Measurements from ENCODE around the gene ESPN. TPM values are rescaled to one million over a fixed set of nuclear protein-coding genes. Genes with fewer than 3 reads are reported as not detected.
A peak's percentile ranks its signal among the peaks of the same experiment; 100 is the strongest.

ESPN gene
- total and polyA plus RNA-seq, 2 of the 8 experiments (the other 6 are each of a cell fraction or from before 2014, with no cell fraction given): 5.2 to 16.3 TPM

DNA sequence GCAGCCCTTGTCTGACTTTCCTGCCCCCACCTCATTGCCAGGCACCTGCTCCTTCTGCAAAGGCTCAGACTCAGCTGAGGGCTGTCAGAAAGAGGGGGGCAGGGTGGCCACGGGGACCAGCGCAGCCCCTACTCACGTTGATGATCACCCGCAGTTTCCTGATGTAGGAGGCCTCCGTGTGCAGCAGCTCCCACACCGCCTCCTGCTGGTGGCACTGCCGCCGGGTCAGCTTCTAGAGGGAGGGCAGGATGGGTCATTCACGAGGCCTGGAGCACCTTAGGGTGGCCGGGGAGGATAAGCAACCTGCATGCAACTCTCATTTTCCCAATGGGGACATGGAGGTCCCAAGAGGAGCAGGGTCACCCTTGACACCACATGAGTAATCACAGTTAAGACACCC lies 47.8 kb downstream of the ESPN start:
- H3K27ac ChIP-seq (ENCODE audit: low read depth, low read length): no peak overlapping the region
- H3K18ac ChIP-seq (ENCODE audit: extremely low read depth, low read length): no peak overlapping the region
- H3K14ac ChIP-seq (ENCODE audit: insufficient read length): no peak overlapping the region
- H3K4me2 ChIP-seq (ENCODE audit: insufficient read depth in 1 of 2, low read depth in 2 of 2, low read length in 2 of 2): no peak overlapping the region
- H3K23ac ChIP-seq (ENCODE audit: insufficient read length): no peak overlapping the region
- H4K20me1 ChIP-seq (replicated peaks in 1 of 2; ENCODE audit: control insufficient read depth in 1 of 2, insufficient read depth in 2 of 2, low read length in 2 of 2): peaks cover 5 to 12% of the 10 kb centered on the region in 2 experiments
- no peak overlapping the region for H2BK15ac ChIP-seq (ENCODE audit: low read length)
- CTCF ChIA-PET (ENCODE audit: partially characterized antibody): interaction anchor here (0.6 to 6.1 kb wide), 29 partner anchors 8 to 415 kb away, joined by 3 to 79 read pairs (median 4); partner anchors contain the start of gene PLEKHG5
- no peak overlapping the region for H2BK120ac ChIP-seq (replicated peaks; ENCODE audit: low read depth, low read length)
- DNase-seq (ENCODE audit: low read depth in 1 of 2, low spot score in 2 of 2) (peak in 1 of 2 experiments; percentile 74), FAIRE-seq (no peak)
- no peaks in the 10 kb centered on the region; a peak in 1 of 7 replicates for H3K27me3 ChIP-seq (replicated peaks in 1 of 4; ENCODE audit: control insufficient read depth in 3 of 4, extremely low read depth in 1 of 4, insufficient read depth in 3 of 4, low read length in 3 of 4)
- WGBS, 2 experiments (ENCODE audit: extremely low coverage in 1 of 2, insufficient coverage in 1 of 2, insufficient read length in 1 of 2, insufficient replicate concordance in 2 of 2, low coverage in 1 of 2, low lambda C conversion rate in 2 of 2, missing lambda C conversion rate in 1 of 2): 79% methylated on average over 10 of the region's 10 CpGs; no CpG with 5 or more reads in 1 of the 2 experiments
- no peak overlapping the region for H2AFZ ChIP-seq (ENCODE audit: low read length)
- no peaks in the 10 kb centered on the region for H3K23me2 ChIP-seq (ENCODE audit: low read depth, low read length)
- H3K79me1 ChIP-seq (ENCODE audit: low read depth, low read length): no peaks in the 10 kb centered on the region
- H2BK12ac ChIP-seq (ENCODE audit: low read depth, low read length): no peak overlapping the region
- no peak overlapping the region for H2AK5ac ChIP-seq (ENCODE audit: low read depth, low read length)
- no peak overlapping the region for H3K4ac ChIP-seq (replicated peaks; ENCODE audit: insufficient read length, low read depth, low read length)
- H3K9ac ChIP-seq (replicated peaks in 1 of 4; ENCODE audit: extremely low read depth in 1 of 4, low read depth in 3 of 4, low read length in 3 of 4): no peak overlapping the region
- no peak overlapping the region for H4K8ac ChIP-seq (ENCODE audit: extremely low read depth, insufficient read depth, low read length)
- no peak overlapping the region for H4K5ac ChIP-seq (ENCODE audit: insufficient read length, low read depth, low read length)
- no peak overlapping the region for H4K91ac ChIP-seq (replicated peaks; ENCODE audit: insufficient read length, low read length)
- no peak overlapping the region for H3K56ac ChIP-seq (replicated peaks; ENCODE audit: insufficient read length, low read depth, low read length)
- POLR2A ChIA-PET (ENCODE audit: partially characterized antibody): interaction anchor here (0.6 to 13.7 kb wide), 7 partner anchors 10 to 213 kb away, joined by 3 to 123 read pairs (median 3); no protein-coding TSS in a partner anchor
- H2BK20ac ChIP-seq (ENCODE audit: low read length): no peak overlapping the region
- no peak overlapping the region for H3K4me3 ChIP-seq (ENCODE audit: extremely low read depth in 1 of 4, insufficient read depth in 2 of 4, low read depth in 3 of 4, low read length in 4 of 4)
- TF ChIP-seq, protein P1, sequence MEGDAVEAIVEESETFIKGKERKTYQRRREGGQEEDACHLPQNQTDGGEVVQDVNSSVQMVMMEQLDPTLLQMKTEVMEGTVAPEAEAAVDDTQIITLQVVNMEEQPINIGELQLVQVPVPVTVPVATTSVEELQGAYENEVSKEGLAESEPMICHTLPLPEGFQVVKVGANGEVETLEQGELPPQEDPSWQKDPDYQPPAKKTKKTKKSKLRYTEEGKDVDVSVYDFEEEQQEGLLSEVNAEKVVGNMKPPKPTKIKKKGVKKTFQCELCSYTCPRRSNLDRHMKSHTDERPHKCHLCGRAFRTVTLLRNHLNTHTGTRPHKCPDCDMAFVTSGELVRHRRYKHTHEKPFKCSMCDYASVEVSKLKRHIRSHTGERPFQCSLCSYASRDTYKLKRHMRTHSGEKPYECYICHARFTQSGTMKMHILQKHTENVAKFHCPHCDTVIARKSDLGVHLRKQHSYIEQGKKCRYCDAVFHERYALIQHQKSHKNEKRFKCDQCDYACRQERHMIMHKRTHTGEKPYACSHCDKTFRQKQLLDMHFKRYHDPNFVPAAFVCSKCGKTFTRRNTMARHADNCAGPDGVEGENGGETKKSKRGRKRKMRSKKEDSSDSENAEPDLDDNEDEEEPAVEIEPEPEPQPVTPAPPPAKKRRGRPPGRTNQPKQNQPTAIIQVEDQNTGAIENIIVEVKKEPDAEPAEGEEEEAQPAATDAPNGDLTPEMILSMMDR (IDR thresholded peaks at IDR 0.05; ENCODE audit: control extremely low read depth in 1 of 3, insufficient read depth in 1 of 3, low read depth in 1 of 3, low read length in 3 of 3): peak in 2 of 3 experiments; percentile 63 to 75; a peak in 3 of 4 replicates
- no peak for TF ChIP-seq BRCA1 (IDR thresholded peaks at IDR 0.05; ENCODE audit: low read depth, low read length)
- TF ChIP-seq RAD21 (IDR thresholded peaks at IDR 0.05 in 1 of 2, conservative IDR thresholded peaks at IDR 0.05 in 1 of 2; ENCODE audit: low read depth in 2 of 2, low read length in 2 of 2): peak in 1 of 2 experiments; percentile 34; a peak in 2 of 4 replicates
- no peaks in the 10 kb centered on the region for H3K9me3 ChIP-seq (ENCODE audit: insufficient read depth in 2 of 2, low read depth in 1 of 2, low read length in 1 of 2)
- H2BK5ac ChIP-seq (ENCODE audit: low read depth, low read length): no peak overlapping the region
- H3K79me2 ChIP-seq (ENCODE audit: control insufficient read depth in 1 of 2, insufficient read depth in 2 of 2, low read length in 2 of 2): no peaks in the 10 kb centered on the region
- peaks cover 0 to 22% (median 14%) of the 10 kb centered on the region in 4 experiments; a peak in 6 of 7 replicates for H3K4me1 ChIP-seq (replicated peaks in 1 of 4; ENCODE audit: control insufficient read depth in 3 of 4, insufficient read depth in 4 of 4, low read length in 3 of 4)
- peaks cover 5 to 24% (median 11%) of the 10 kb centered on the region in 4 experiments; a peak in 5 of 8 replicates for H3K36me3 ChIP-seq (ENCODE audit: control insufficient read depth in 2 of 4, insufficient read depth in 4 of 4, low read length in 3 of 4)

Measured in H1 (cell line).